HepG2 (cell line): Measurements from ENCODE around the gene STX2. TPM values are rescaled to one million over a fixed set of nuclear protein-coding genes. Genes with fewer than 3 reads are reported as not detected.
A peak's percentile ranks its signal among the peaks of the same experiment; 100 is the strongest.

Source experiments
- ATAC-seq: fragments of 200-7000 bp; cut with Tn5 transposase; 3 replicates; pipeline ENCODE4 v1.9.1; 2020; ENCODE audit warnings: mild to moderate bottlenecking, moderate library complexity
- BruUV-seq: library from RNA; stranded (reverse); fragments of 400-500 nt; replicated peaks from 2 replicates; lab custom pipeline; 2021; lab: Mats Ljungman, UMichigan
- CTCF ChIA-PET: fragments of 300-600 bp; formaldehyde crosslinking; extraction: SDS; loops from one replicate; lab custom pipeline; 2021; ENCODE audit warnings: low total read pairs, inconsistent platforms, low intra/inter-chr PET ratio; lab: Yijun Ruan, JAX
- POLR2A ChIA-PET: fragments of 350-600 bp; sonication (Branson Sonifier 250); formaldehyde crosslinking; loops from one replicate; lab custom pipeline; 2020; ENCODE audit warnings: antibody characterized with exemption, inconsistent platforms; lab: Yijun Ruan, JAX
- DNase-seq: peaks from one replicate; pipeline ENCODE4 v3.0.0-alpha.2; 2015; ENCODE audit warnings: low spot score
- FAIRE-seq: peaks from 3 replicates; lab custom pipeline; 2011; peaks lifted over from hg19 to GRCh38; lab: Jason Lieb, UNC
- H2AFZ ChIP-seq: one replicate; pipeline ENCODE4 v1.6.1; 2011; ENCODE audit warnings: low read length, inconsistent platforms
- H3K27ac ChIP-seq: fragments of 300-600 bp; 3 replicates; pipeline ENCODE4 v1.8.0; 2011; ENCODE audit warnings: mixed run types, mild to moderate bottlenecking, mixed read lengths, low read length, inconsistent platforms; ENCODE audit not compliant: insufficient read depth; ENCODE audit errors: extremely low read length
- H3K27me3 ChIP-seq, 2 experiments: fragments of 200-600 bp in 1 of 2; 2 replicates in 1 of 2; 3 replicates in 1 of 2; pipeline versions ENCODE4 v1.6.0 to v1.8.0; 2011; ENCODE audit warnings: low read length in 2 of 2, mild to moderate bottlenecking in 2 of 2, moderate library complexity in 2 of 2, inconsistent platforms in 1 of 2; ENCODE audit not compliant: insufficient read depth in 2 of 2, control insufficient read depth in 1 of 2
- H3K36me3 ChIP-seq, 2 experiments: fragments of 200-600 bp in 1 of 2; replicated peaks in 1 of 2; 2 replicates in 1 of 2; 3 replicates in 1 of 2; pipeline versions ENCODE4 v1.5.1 to v1.8.0; 2011; ENCODE audit warnings: low read length in 2 of 2, inconsistent platforms in 1 of 2; ENCODE audit not compliant: insufficient read depth in 2 of 2, control insufficient read depth in 1 of 2
- H3K4me1 ChIP-seq: 2 replicates; pipeline ENCODE4 v1.5.1; 2012; ENCODE audit warnings: low read length, inconsistent platforms; ENCODE audit not compliant: insufficient read depth
- H3K4me2 ChIP-seq: 2 replicates; pipeline ENCODE4 v1.6.0; 2011; ENCODE audit warnings: low read depth, low read length, inconsistent platforms
- H3K4me3 ChIP-seq, 3 experiments: fragments of 200-600 bp in 1 of 3; sonication (generic), shearing (Covaris generic) in 1 of 3; replicated peaks in 1 of 3; 2 replicates each; pipeline ENCODE4 v1.5.1; 2011 to 2016; ENCODE audit warnings: low read length in 3 of 3, inconsistent platforms in 2 of 3, low read depth in 2 of 3, mild to moderate bottlenecking in 2 of 3, control low read depth in 1 of 3, mixed read lengths in 1 of 3; ENCODE audit not compliant: insufficient read depth in 1 of 3
- H3K79me2 ChIP-seq: one replicate; pipeline ENCODE4 v1.6.1; 2011; ENCODE audit warnings: low read length, inconsistent platforms; ENCODE audit not compliant: insufficient read depth
- H3K9ac ChIP-seq: 2 replicates; pipeline ENCODE4 v1.6.0; 2011; ENCODE audit warnings: mild to moderate bottlenecking, low read depth, low read length, inconsistent platforms; ENCODE audit not compliant: insufficient read depth
- H3K9me3 ChIP-seq: 2 replicates; pipeline ENCODE4 v1.5.1; 2012; ENCODE audit warnings: mild to moderate bottlenecking, low read length
- H4K20me1 ChIP-seq: 2 replicates; pipeline ENCODE4 v1.6.0; 2011; ENCODE audit warnings: inconsistent platforms, mild to moderate bottlenecking, low read length, moderate library complexity; ENCODE audit not compliant: insufficient read depth
- AGO2 ChIP-seq: fragments of 200-400 bp; formaldehyde crosslinking; optimal IDR thresholded peaks from 2 replicates; pipeline ENCODE3; 2017; ENCODE audit warnings: mild to moderate bottlenecking, low read depth, low read length, moderate library complexity
- AKAP8 ChIP-seq: sonication (generic); formaldehyde crosslinking; IDR thresholded peaks from 2 replicates; pipeline ENCODE4 v1.5.1; 2020; ENCODE audit warnings: mild to moderate bottlenecking, missing genetic modification reagents
- CEBPG ChIP-seq: IDR thresholded peaks from 2 replicates; pipeline ENCODE4 v1.6.1; 2016
- DNMT1 ChIP-seq: sonication (generic); formaldehyde crosslinking; IDR thresholded peaks from 2 replicates; pipeline ENCODE4 v1.5.1; 2020; ENCODE audit warnings: mild to moderate bottlenecking, missing genetic modification reagents
- FOXC1 ChIP-seq: sonication (generic); formaldehyde crosslinking; IDR thresholded peaks from 2 replicates; pipeline ENCODE4 v1.8.0; 2022; ENCODE audit warnings: mild to moderate bottlenecking, missing genetic modification reagents, borderline replicate concordance
- FOXO1 ChIP-seq: sonication (generic); formaldehyde crosslinking; IDR thresholded peaks from 2 replicates; pipeline ENCODE4 v1.4.0; 2020; ENCODE audit warnings: missing genetic modification reagents
- HNF4G ChIP-seq, 2 experiments: sonication (generic) in 1 of 2; formaldehyde crosslinking in 1 of 2; IDR thresholded peaks; 2 replicates each; pipeline versions ENCODE4 v1.4.0 to v1.6.1; 2011 to 2020; ENCODE audit warnings: borderline replicate concordance in 2 of 2, low read depth in 2 of 2, mild to moderate bottlenecking in 2 of 2, low read length in 1 of 2, missing genetic modification reagents in 1 of 2, moderate library complexity in 1 of 2
- ISL2 ChIP-seq: sonication (generic); formaldehyde crosslinking; IDR thresholded peaks from 2 replicates; pipeline ENCODE4 v1.5.0; 2020; ENCODE audit warnings: missing genetic modification reagents
- KDM2A ChIP-seq: sonication (generic); formaldehyde crosslinking; IDR thresholded peaks from 2 replicates; pipeline ENCODE4 v1.4.0; 2020; ENCODE audit warnings: low read depth, missing genetic modification reagents, borderline replicate concordance
- MZF1 ChIP-seq: sonication (generic); formaldehyde crosslinking; IDR thresholded peaks from 2 replicates; pipeline ENCODE4 v1.8.1; 2023; ENCODE audit warnings: mild to moderate bottlenecking, missing genetic modification reagents, borderline replicate concordance
- PAF1 ChIP-seq: IDR thresholded peaks from 2 replicates; pipeline ENCODE4 v1.6.1; 2016; ENCODE audit warnings: missing genetic modification reagents, missing compliant biosample characterization
- POLR2A ChIP-seq, 2 experiments: IDR thresholded peaks; 2 replicates each; pipeline ENCODE4 v1.6.1; 2011; ENCODE audit warnings: low read depth in 2 of 2, low read length in 2 of 2, mild to moderate bottlenecking in 1 of 2, moderate library complexity in 1 of 2; ENCODE audit not compliant: insufficient read depth in 1 of 2
- POLR2AphosphoS5 ChIP-seq: IDR thresholded peaks from 2 replicates; pipeline ENCODE4 v1.6.1; 2012; ENCODE audit warnings: low read depth, low read length
- POLR2G ChIP-seq: fragments of 200-400 bp; formaldehyde crosslinking; IDR thresholded peaks from 2 replicates; pipeline ENCODE4 v1.6.1; 2018; ENCODE audit warnings: mild to moderate bottlenecking, low read depth, low read length, moderate library complexity
- RBFOX2 ChIP-seq: fragments of 200-400 bp; formaldehyde crosslinking; IDR thresholded peaks from 2 replicates; pipeline ENCODE4 v1.6.1; 2017; ENCODE audit warnings: low read depth, mild to moderate bottlenecking, low read length
- RBM22 ChIP-seq: fragments of 200-400 bp; formaldehyde crosslinking; optimal IDR thresholded peaks from 2 replicates; pipeline ENCODE3; 2017; ENCODE audit warnings: mild to moderate bottlenecking, low read length, moderate library complexity
- RXRA ChIP-seq: sonication (generic); formaldehyde crosslinking; IDR thresholded peaks from 2 replicates; pipeline ENCODE4 v1.5.1; 2020; ENCODE audit warnings: missing genetic modification reagents
- SSRP1 ChIP-seq: IDR thresholded peaks from 2 replicates; pipeline ENCODE4 v1.6.1; 2016; ENCODE audit warnings: control low read depth
- ZC3H13 ChIP-seq: sonication (generic); formaldehyde crosslinking; IDR thresholded peaks from 2 replicates; pipeline ENCODE4 v1.8.1; 2023; ENCODE audit warnings: mild to moderate bottlenecking, missing genetic modification reagents, moderate library complexity
- ZNF282 ChIP-seq: fragments of 450-650 bp; IDR thresholded peaks from 2 replicates; pipeline ENCODE4 v1.6.1; 2018; ENCODE audit not compliant: partially characterized antibody
- WGBS: methylation state at CpG from one replicate; pipeline ENCODE4 v1.1.6; 2017; ENCODE audit warnings: low lambda C conversion rate; 5-methylcytosine and 5-hydroxymethylcytosine counted together
- in situ Hi-C: cut with HindIII; loops from 2 replicates; pipeline ENCODE4 v1.10.0; 2017; ENCODE audit warnings: low pct_unique_long_range_greater_than_20kb; ENCODE audit not compliant: extremely low pct_ligation_motif_present
- intact Hi-C: fragments of 100-400 bp; cut with micrococcal nuclease; formaldehyde crosslinking; loops from one replicate; pipeline ENCODE4 v1.10.0; 2022; ENCODE audit not compliant: unreplicated experiment
- polyA plus RNA-seq, 8 experiments: library from polyadenylated mRNA; depleted of rRNA in 3 of 8; stranded (reverse) in 7 of 8; unstranded in 1 of 8; fragments of >200 nt; fragmentation: Illumina TruSeq in 4 of 8; extraction: Trizol in 4 of 8; gene quantifications; 2 replicates each; pipeline versions ENCODE4 v1.2.1 to v1.2.3, GENCODE V29; 2011 to 2016; ENCODE audit warnings: low read depth in 4 of 8, missing spikeins in 1 of 8, mixed read lengths in 1 of 8; ENCODE audit not compliant: insufficient read depth in 1 of 8
- total RNA-seq, 5 experiments: library from RNA; depleted of rRNA; stranded (reverse); fragments of >200 nt; fragmentation: Illumina TruSeq; extraction: Trizol; gene quantifications; 2 replicates each; pipeline ENCODE4 v1.2.3, GENCODE V29; 2016; ENCODE audit warnings: low read depth in 1 of 5
- TF ChIP-seq, protein P1 (sequence below): sonication (generic); formaldehyde crosslinking; IDR thresholded peaks from 2 replicates; pipeline ENCODE4 v1.4.0; 2020; ENCODE audit warnings: missing genetic modification reagents

STX2 gene
- total and polyA plus RNA-seq, 2 of the 13 experiments (the other 11 are each of a cell fraction or from before 2014, with no cell fraction given), result 13.4 to 25.1 TPM

DNA sequence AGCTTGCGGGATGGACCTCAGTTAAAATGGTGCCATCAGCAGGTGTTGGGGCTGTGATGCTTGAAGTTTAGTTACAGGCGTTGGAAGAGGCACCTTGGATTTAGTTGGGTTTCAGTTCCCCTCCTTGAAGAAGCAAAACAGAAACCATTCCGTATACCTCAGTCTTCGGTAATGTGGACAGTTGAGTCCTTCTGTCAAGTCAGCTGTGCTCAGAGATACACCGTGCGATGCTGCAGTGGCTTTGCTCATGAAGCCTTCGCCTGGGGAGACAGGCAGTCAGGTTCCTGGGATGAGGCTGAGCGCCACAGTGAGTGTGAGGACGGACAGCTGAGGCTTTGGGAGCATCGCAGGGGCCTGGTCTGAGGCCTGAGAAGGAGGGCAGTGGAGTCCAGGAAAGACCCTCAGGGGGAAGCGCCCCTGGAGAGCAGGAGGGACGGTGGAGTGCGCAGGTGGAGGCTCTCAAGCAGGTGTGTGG is 40.2 kb upstream of the STX2 start:
- in situ Hi-C loops, result no loop called here

DNA sequence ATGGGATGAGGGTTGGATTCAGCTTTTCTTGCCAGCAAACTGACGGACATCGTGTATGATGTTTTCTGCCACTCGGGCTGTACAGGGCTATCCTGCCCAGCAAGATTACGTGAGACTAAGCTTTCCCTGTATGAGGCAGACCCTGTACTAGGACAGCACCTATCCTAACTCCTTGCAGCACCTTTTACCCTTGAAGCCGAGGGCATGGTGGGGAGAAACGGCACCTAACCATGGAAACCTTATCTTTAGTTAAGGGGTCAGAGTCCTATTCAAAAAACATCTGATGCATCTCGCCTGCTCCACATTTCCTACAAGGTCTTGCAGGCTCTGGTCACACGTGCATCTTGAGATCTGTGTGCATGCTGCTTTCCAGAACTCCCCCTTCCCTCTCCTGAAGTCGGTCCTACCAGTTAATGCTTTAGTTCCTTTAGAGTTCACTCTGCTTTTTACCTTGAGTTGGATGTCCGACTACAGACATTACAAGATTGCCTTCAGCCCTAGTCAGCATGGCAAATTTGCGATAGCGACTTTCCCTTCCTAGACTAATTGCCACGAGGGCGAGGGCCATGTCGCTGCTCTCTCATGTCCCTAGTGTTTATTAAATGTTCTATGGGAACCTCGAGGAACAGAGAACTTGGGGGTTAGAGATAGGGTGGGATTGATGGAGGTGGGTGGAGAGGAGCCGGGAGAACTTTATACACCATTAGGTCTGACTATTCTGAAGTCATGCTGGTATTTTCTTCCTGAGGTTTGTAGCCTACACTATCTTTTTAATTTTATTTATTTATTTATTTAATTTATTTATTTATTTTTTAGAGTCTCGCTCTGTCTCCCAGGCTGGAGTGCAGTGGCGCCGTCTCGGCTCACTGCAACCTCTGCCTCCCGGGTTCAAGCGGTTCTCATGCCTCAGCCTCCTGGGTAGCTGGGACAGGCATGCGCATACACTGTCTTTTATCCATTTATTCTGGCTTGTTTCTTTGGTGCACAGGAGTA is 39.4 kb upstream of the STX2 start:
- ChIA-PET CTCF (no interaction called here), POLR2A (interaction anchor here (0.8 to 1.4 kb wide), 2 partner anchors 22 to 53 kb away, joined by 3 read pairs; no protein-coding TSS in a partner anchor)
- Histone ChIP-seq H3K36me3 (peaks cover 11 to 37% of the 10 kb centered on the region in 2 experiments), H2AFZ (no peak overlapping the region), H4K20me1 (peaks cover 23% of the 10 kb centered on the region), H3K4me3 (no peak overlapping the region), H3K4me2 (no peak overlapping the region)
- 60% methylated on average over 24 of the region's 24 CpGs for WGBS
- TF ChIP-seq POLR2G (peak; percentile 64; the same call in 1 of the 2 replicates), POLR2A (IDR thresholded peaks at IDR 0.05; ENCODE audit: insufficient read depth in 1 of 2, low read depth in 2 of 2, low read length in 2 of 2) (peak; percentile 26 to 66; a peak in 2 of 4 replicates), PAF1 (CRISPR knock-in tag) (0 out of 2 replicates have a peak, but pooled peaks have one; percentile 35), POLR2AphosphoS5 (peak; percentile 19; the same call in 1 of the 2 replicates), ISL2 (CRISPR knock-in tag) (no peak), KDM2A (CRISPR knock-in tag) (peak; percentile 28; the same call in 1 of the 2 replicates), SSRP1 (CRISPR knock-in tag) (0 out of 2 replicates have a peak, but pooled peaks have one; percentile 21), AGO2 (peak; percentile 35), ZC3H13 (CRISPR knock-in tag) (peak; percentile 68; the same call in 1 of the 2 replicates), FOXC1 (no peak), RBFOX2 (peak; percentile 50; the same call in 1 of the 2 replicates), RBM22 (peak; percentile 98)
- TF ChIP-seq, protein P1, sequence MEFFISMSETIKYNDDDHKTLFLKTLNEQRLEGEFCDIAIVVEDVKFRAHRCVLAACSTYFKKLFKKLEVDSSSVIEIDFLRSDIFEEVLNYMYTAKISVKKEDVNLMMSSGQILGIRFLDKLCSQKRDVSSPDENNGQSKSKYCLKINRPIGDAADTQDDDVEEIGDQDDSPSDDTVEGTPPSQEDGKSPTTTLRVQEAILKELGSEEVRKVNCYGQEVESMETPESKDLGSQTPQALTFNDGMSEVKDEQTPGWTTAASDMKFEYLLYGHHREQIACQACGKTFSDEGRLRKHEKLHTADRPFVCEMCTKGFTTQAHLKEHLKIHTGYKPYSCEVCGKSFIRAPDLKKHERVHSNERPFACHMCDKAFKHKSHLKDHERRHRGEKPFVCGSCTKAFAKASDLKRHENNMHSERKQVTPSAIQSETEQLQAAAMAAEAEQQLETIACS, result no peak
- TF ChIP-seq, all 625 proteins: peak for 10
- in situ Hi-C loops, result no loop called here
- Histone ChIP-seq H3K27me3 (peaks cover 1 to 9% of the 10 kb centered on the region in 2 experiments; a peak in 2 of 5 replicates), H3K9ac (no peak overlapping the region), H3K9me3 (no peaks in the 10 kb centered on the region), H3K27ac (no peak overlapping the region), H3K4me1 (peaks cover 68% of the 10 kb centered on the region), H3K79me2 (peaks cover 10% of the 10 kb centered on the region)
- no TSS peak for BruUV-seq
- FAIRE-seq (no peak), DNase-seq (no peak), ATAC-seq (peak; percentile 34)
- intact Hi-C loops, result no loop called here

More for the DNA sequence above, 40.2 kb upstream of the STX2 start:
- Histone ChIP-seq H3K27me3 (peaks cover 1 to 9% of the 10 kb centered on the region in 2 experiments; a peak in 2 of 5 replicates), H3K79me2 (peaks cover 2% of the 10 kb centered on the region), H3K27ac (no peak overlapping the region), H4K20me1 (peaks cover 16% of the 10 kb centered on the region), H2AFZ (no peak overlapping the region), H3K4me1 (peaks cover 60% of the 10 kb centered on the region), H3K36me3 (peaks cover 9 to 30% of the 10 kb centered on the region in 2 experiments), H3K4me2 (no peak overlapping the region), H3K9me3 (no peaks in the 10 kb centered on the region), H3K9ac (no peak overlapping the region), H3K4me3 (no peak overlapping the region)
- POLR2A ChIA-PET, result interaction anchor here (0.8 to 1.4 kb wide), 2 partner anchors 23 to 53 kb away, joined by 3 read pairs; no protein-coding TSS in a partner anchor
- FAIRE-seq (no peak), DNase-seq (no peak), ATAC-seq (peak; percentile 48)
- 92% methylated on average over 12 of the region's 13 CpGs for WGBS
- CTCF ChIA-PET, result no interaction called here
- no TSS peak for BruUV-seq
- intact Hi-C loops, result no loop called here
- no peak for TF ChIP-seq ZNF282
- TF ChIP-seq MZF1 (CRISPR knock-in tag), result no peak
- TF ChIP-seq DNMT1 (CRISPR knock-in tag), result no peak
- TF ChIP-seq HNF4G (IDR thresholded peaks at IDR 0.05; ENCODE audit: borderline replicate concordance, low read depth, low read length), result no peak
- no peak for TF ChIP-seq HNF4G (CRISPR knock-in tag; IDR thresholded peaks at IDR 0.05; ENCODE audit: borderline replicate concordance, low read depth)
- TF ChIP-seq FOXO1, result no peak
- TF ChIP-seq AKAP8 (CRISPR knock-in tag), result no peak
- TF ChIP-seq RXRA (CRISPR knock-in tag), result no peak
- TF ChIP-seq CEBPG (CRISPR knock-in tag), result no peak
- TF ChIP-seq, all 625 proteins: peak for 0
